Stimulated activated naive B cell treated with anti-CD40 and anti-IgM and Interleukin-4, amounts not matched to agents 10 μg/mL and 1 μg/mL and 100 μg/mL, for 72 hours (primary cell): ENCODE results near the gene FBXL2.

Experiments
- ATAC-seq, 2 donors: fragments of 150-1000 bp; cut with Tn5 transposase; replicated peaks; 2 replicates each; pipeline ENCODE4 v1.10.0; 2021; ENCODE audit warnings: moderate library complexity in 1 of 2
- DNase-seq: peaks from one replicate; pipeline ENCODE4 v3.0.0; 2021
- H3K27ac Mint-ChIP-seq: one replicate; pipeline ENCODE4 v1.8.0; 2022; ENCODE audit warnings: mild to moderate bottlenecking, mixed read lengths
- H3K27me3 Mint-ChIP-seq, 2 donors: one replicate each; pipeline ENCODE4 v1.8.0; 2022; ENCODE audit warnings: mixed read lengths in 2 of 2
- H3K36me3 Mint-ChIP-seq, 2 donors: one replicate each; pipeline ENCODE4 v1.8.0; 2022; ENCODE audit warnings: mixed read lengths in 2 of 2, mild to moderate bottlenecking in 1 of 2
- H3K4me1 Mint-ChIP-seq, 2 donors: one replicate each; pipeline ENCODE4 v1.8.0; 2022; ENCODE audit warnings: mixed read lengths in 2 of 2, mild to moderate bottlenecking in 1 of 2
- H3K4me3 Mint-ChIP-seq, 2 donors: one replicate each; pipeline ENCODE4 v1.8.0; 2022; ENCODE audit warnings: mild to moderate bottlenecking in 2 of 2, mixed read lengths in 2 of 2, moderate library complexity in 1 of 2
- H3K9me3 Mint-ChIP-seq, 2 donors: one replicate each; pipeline ENCODE4 v1.8.0; 2022; ENCODE audit warnings: mixed read lengths in 2 of 2, mild to moderate bottlenecking in 1 of 2

Gene FBXL2

DNA sequence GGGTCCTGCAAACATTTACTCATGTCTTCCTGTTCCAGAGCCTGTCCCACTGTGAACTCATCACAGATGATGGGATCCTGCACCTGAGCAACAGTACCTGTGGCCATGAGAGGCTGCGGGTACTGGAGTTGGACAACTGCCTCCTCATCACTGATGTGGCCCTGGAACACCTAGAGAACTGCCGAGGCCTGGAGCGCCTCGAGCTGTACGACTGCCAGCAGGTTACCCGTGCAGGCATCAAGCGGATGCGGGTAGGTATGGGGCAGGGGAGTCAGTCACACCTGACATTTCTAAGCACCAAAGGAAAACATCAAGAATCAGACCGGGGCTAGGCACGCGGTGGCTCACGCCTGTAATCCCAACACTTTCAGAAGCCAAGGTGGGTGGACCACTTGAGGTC lies 106.7 kb downstream of the FBXL2 start:
- Mint-ChIP-seq H3K4me3 (no peak overlapping the region), H3K4me1 (peaks cover 0 to 9% of the 10 kb centered on the region in 2 donors), H3K9me3 (no peaks in the 10 kb centered on the region), H3K36me3 (peaks cover 21 to 34% of the 10 kb centered on the region in 2 donors), H3K27me3 (no peaks in the 10 kb centered on the region), H3K27ac (no peak overlapping the region)
- no peak for ATAC-seq
- DNase-seq: no peak

GRCh38 chr3:33385423-33385822 lies 108.2 kb downstream of the FBXL2 start:
- Mint-ChIP-seq H3K36me3 (peaks cover 31 to 46% of the 10 kb centered on the region in 2 donors), H3K27ac (no peak overlapping the region), H3K4me3 (no peak overlapping the region), H3K27me3 (no peaks in the 10 kb centered on the region), H3K4me1 (peaks cover 0 to 9% of the 10 kb centered on the region in 2 donors), H3K9me3 (no peaks in the 10 kb centered on the region)
- no peak for DNase-seq
- peak; percentile 33 to 39 for ATAC-seq

DNA sequence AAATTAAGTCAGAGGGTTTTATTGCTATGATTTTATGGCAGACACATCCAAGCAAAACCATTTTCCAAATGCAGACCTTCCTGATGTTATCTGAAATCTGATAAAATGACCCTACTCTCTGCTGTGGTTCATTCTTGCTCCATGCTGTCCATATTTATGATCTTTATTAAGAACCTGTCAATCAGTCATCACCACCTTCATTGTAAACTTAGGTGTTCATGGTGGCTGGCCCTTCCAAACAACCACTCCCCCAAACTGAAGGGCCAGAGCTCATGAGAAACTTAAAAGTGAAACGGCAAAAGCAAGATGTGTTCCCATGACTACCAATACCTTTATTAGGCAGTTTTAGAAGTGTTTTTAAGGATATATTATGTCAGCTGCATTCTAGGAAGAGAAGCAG lies 109.4 kb downstream of the FBXL2 start:
- no peak overlapping the region for H3K27ac Mint-ChIP-seq
- H3K36me3 Mint-ChIP-seq: peaks cover 37 to 51% of the 10 kb centered on the region in 2 donors
- peaks cover 0 to 9% of the 10 kb centered on the region in 2 donors for H3K4me1 Mint-ChIP-seq
- no peak overlapping the region for H3K4me3 Mint-ChIP-seq
- H3K27me3 Mint-ChIP-seq: no peaks in the 10 kb centered on the region
- DNase-seq (no peak), ATAC-seq (no peak)
- no peaks in the 10 kb centered on the region for H3K9me3 Mint-ChIP-seq

DNA sequence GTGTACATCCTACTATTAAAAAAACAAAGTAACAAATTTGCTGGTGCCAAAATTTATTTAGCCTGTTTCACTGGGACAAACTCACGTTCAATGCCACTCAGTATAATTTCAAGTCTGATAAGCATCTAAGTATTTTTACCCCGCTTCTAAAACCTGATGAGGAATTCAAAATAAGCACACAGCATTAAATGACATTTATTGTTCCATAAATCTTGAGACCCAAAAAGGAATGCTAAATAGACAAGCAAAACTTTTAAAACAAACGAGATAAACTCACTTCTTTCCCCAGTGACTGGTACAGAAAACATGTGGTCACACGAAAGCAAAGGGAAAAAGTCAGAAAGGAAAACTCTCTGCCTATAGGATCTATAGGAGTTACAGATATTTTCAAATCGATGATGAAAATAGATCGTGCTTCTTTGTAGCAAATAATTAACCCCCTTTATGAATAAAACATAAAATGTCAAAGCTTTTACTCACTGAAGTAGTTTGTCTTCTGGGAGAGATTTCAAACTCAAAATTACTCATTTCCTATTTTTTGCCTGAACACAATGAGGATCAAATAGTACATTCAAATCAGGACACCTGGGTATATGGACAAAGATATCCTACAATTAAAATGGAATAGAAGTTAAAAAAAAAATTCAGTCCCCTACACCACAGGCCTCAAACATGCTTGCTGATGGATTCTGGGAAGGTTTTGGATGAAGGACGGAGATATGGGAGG lies 111.3 kb downstream of the FBXL2 start:
- no peak for ATAC-seq
- no peaks in the 10 kb centered on the region for H3K27me3 Mint-ChIP-seq
- H3K9me3 Mint-ChIP-seq: no peaks in the 10 kb centered on the region
- H3K27ac Mint-ChIP-seq: no peak overlapping the region
- no peak for DNase-seq
- H3K4me1 Mint-ChIP-seq: peaks cover 0 to 9% of the 10 kb centered on the region in 2 donors
- no peak overlapping the region for H3K4me3 Mint-ChIP-seq
- peaks cover 41 to 52% of the 10 kb centered on the region in 2 donors for H3K36me3 Mint-ChIP-seq

GRCh38 chr3:33389908-33390307 lies 112.7 kb downstream of the FBXL2 start:
- peaks cover 0 to 7% of the 10 kb centered on the region in 2 donors for H3K4me1 Mint-ChIP-seq
- H3K9me3 Mint-ChIP-seq: no peaks in the 10 kb centered on the region
- H3K27me3 Mint-ChIP-seq: no peaks in the 10 kb centered on the region
- DNase-seq (no peak), ATAC-seq (no peak)
- no peak overlapping the region for H3K4me3 Mint-ChIP-seq
- H3K27ac Mint-ChIP-seq: peak overlapping the region; percentile 47
- H3K36me3 Mint-ChIP-seq: peaks cover 38 to 48% of the 10 kb centered on the region in 2 donors

- Mint-ChIP-seq H3K4me1 (no peaks in the 10 kb centered on the region), H3K36me3 (peaks cover 33 to 53% of the 10 kb centered on the region in 2 donors), H3K27me3 (no peaks in the 10 kb centered on the region), H3K27ac (peak overlapping the region; percentile 6), H3K4me3 (no peak overlapping the region), H3K9me3 (no peaks in the 10 kb centered on the region)
- no peak for ATAC-seq
- no peak for DNase-seq
Measured at GRCh38 chr3:33391255-33391995, 114.2 kb downstream of the FBXL2 start.

DNA sequence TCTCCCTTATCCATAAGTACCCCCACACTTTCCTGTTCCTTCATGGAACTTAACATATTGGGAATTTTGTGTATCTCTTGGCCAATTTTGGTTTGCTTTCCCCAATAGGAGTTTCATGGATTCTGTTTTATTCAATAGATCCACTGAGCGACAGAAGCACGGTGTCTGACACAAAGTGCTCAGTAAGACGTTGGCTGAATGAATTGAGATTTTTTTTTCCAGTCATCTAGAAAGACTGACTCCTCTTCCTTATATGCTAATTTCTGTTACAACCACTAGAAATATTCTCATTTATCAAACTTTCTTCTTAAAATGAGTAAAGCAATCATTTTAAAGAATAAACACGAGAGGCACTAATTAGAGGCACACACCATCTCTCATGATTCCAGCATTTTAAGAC lies 114.9 kb downstream of the FBXL2 start:
- DNase-seq: no peak
- Mint-ChIP-seq H3K4me3 (no peak overlapping the region), H3K9me3 (no peaks in the 10 kb centered on the region), H3K36me3 (peaks cover 35 to 53% of the 10 kb centered on the region in 2 donors), H3K27ac (no peak overlapping the region), H3K27me3 (no peaks in the 10 kb centered on the region), H3K4me1 (no peaks in the 10 kb centered on the region)
- no peak for ATAC-seq

DNA sequence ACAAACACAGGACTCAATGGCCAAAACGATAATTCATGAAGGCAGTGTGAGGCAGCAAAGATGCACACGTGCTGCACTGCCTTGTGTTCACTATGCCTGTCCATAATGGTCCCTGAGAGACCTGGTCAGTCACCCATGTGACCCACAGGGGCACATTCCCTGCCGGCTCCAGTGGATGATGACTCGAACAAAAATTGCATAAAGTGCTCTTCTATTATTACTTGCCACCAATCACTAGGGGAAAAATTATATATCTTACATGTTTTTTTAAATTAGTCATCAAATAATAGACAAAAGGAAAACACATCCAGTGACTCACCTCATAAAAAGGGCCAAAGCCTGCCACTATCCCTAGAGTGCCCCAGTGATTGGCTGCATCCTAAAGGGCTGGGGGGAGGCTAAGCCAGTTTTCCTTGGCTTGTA lies 115.5 kb downstream of the FBXL2 start:
- DNase-seq (no peak), ATAC-seq (no peak)
- Mint-ChIP-seq H3K27me3 (no peaks in the 10 kb centered on the region), H3K4me1 (no peaks in the 10 kb centered on the region), H3K4me3 (no peak overlapping the region), H3K9me3 (no peaks in the 10 kb centered on the region), H3K36me3 (peaks cover 35 to 52% of the 10 kb centered on the region in 2 donors), H3K27ac (no peak overlapping the region)

DNA sequence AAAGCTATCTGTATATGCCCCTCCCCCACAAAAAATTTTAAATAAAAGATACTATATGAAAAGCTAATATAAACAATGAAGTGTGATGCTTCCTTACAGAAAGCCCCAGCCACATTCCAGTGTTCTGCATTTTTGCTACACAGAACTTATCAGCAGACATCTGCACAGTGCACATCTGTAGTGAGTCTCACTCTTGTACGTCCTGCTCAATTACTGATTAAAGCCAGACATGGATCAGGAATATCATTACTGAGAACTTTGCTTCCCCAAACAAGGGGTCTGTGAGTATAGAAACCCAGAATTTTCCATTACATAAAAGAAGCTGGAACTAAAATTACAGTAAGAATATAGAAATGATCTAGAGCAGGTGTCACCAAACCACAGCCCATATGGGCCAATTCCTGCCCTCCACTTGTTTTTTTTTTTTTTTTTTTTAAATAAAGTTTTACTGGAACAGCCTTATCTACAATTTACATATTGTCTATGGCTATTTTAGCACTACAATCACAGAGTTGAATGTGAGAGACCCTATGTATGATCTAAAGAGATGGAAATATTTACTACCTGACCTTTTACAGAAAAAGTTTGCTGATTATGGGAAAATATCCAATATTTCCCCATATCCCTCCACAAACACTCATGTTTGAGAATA lies 117.3 kb downstream of the FBXL2 start:
- H3K27me3 Mint-ChIP-seq: no peaks in the 10 kb centered on the region
- peaks cover 26 to 51% of the 10 kb centered on the region in 2 donors for H3K36me3 Mint-ChIP-seq
- no peaks in the 10 kb centered on the region for H3K9me3 Mint-ChIP-seq
- no peak overlapping the region for H3K4me3 Mint-ChIP-seq
- no peak for DNase-seq
- no peaks in the 10 kb centered on the region for H3K4me1 Mint-ChIP-seq
- H3K27ac Mint-ChIP-seq: no peak overlapping the region
- no peak for ATAC-seq

DNA sequence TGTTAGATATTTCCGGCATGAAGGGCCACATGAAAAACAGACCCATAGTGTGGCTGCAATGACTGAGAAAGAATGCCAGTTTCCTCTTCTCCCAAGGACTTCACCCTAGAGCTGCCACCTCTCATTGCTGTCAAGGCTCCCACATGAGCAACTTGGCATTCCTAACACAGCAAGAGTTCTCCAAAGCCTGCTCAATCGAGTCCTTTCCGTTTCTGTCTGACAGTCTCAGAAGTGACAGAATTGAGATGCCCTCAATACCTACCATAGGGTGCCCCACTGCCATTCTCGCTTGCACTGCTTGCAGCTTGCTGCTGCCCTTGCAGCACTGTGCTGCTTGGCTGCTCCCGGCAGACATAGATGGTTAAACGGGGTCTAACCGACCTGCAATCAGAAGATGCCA lies 118.7 kb downstream of the FBXL2 start:
- ATAC-seq (no peak), DNase-seq (no peak)
- no peak overlapping the region for H3K27ac Mint-ChIP-seq
- H3K4me3 Mint-ChIP-seq: no peak overlapping the region
- no peaks in the 10 kb centered on the region for H3K9me3 Mint-ChIP-seq
- H3K27me3 Mint-ChIP-seq: no peaks in the 10 kb centered on the region
- no peaks in the 10 kb centered on the region for H3K4me1 Mint-ChIP-seq
- peaks cover 23 to 49% of the 10 kb centered on the region in 2 donors for H3K36me3 Mint-ChIP-seq

GRCh38 chr3:33398410-33398809 lies 121.2 kb downstream of the FBXL2 start:
- DNase-seq (no peak), ATAC-seq (no peak)
- peaks cover 19 to 51% of the 10 kb centered on the region in 2 donors for H3K36me3 Mint-ChIP-seq
- no peaks in the 10 kb centered on the region for H3K4me1 Mint-ChIP-seq
- H3K27me3 Mint-ChIP-seq: no peaks in the 10 kb centered on the region
- no peaks in the 10 kb centered on the region for H3K9me3 Mint-ChIP-seq
- H3K27ac Mint-ChIP-seq: no peak overlapping the region
- no peak overlapping the region for H3K4me3 Mint-ChIP-seq

- Mint-ChIP-seq H3K4me3 (no peak overlapping the region), H3K27ac (no peak overlapping the region), H3K27me3 (no peaks in the 10 kb centered on the region), H3K36me3 (peaks cover 21 to 46% of the 10 kb centered on the region in 2 donors), H3K9me3 (no peaks in the 10 kb centered on the region), H3K4me1 (no peaks in the 10 kb centered on the region)
- no peak for DNase-seq
- ATAC-seq: no peak
Measured at GRCh38 chr3:33401781-33402180, 124.5 kb downstream of the FBXL2 start.

GRCh38 chr3:33402936-33403335 lies 125.7 kb downstream of the FBXL2 start:
- Mint-ChIP-seq H3K27me3 (no peaks in the 10 kb centered on the region), H3K27ac (no peak overlapping the region), H3K9me3 (no peaks in the 10 kb centered on the region), H3K4me1 (no peaks in the 10 kb centered on the region), H3K4me3 (no peak overlapping the region), H3K36me3 (peaks cover 16 to 43% of the 10 kb centered on the region in 2 donors)
- DNase-seq: no peak
- no peak for ATAC-seq

DNA sequence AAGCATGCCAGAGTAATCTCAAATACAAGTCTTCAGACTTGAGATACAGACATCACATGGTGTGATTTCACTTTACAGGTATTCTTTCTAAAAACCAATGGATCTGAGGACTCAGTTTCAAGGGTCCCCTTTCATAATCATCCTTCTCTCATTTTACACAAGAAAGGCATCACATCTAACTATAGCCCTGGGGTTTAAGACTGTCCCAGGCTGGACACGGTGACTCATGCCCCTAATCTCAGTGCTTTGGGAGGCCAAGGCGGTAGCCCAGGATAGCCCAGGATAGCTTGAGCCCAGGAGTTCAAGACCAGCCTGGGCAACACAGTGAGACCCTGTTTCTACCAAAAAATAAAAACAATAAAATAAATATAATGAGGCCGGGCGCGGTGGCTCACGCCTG lies 126.5 kb downstream of the FBXL2 start:
- H3K36me3 Mint-ChIP-seq: peaks cover 21 to 45% of the 10 kb centered on the region in 2 donors
- DNase-seq (no peak), ATAC-seq (no peak)
- H3K4me3 Mint-ChIP-seq: no peak overlapping the region
- no peaks in the 10 kb centered on the region for H3K27me3 Mint-ChIP-seq
- no peaks in the 10 kb centered on the region for H3K4me1 Mint-ChIP-seq
- no peak overlapping the region for H3K27ac Mint-ChIP-seq
- H3K9me3 Mint-ChIP-seq: no peaks in the 10 kb centered on the region
